Epithelial cell of esophagus (primary cell): ENCODE measurements around the gene PPP2R3A.

Experiments used
- DNase-seq: peaks from one replicate; pipeline ENCODE4 v3.0.0; 2010; ENCODE audit warnings: low read depth
- H3K4me3 ChIP-seq: 2 replicates; pipeline ENCODE4 v1.5.1; 2011; ENCODE audit warnings: mild to moderate bottlenecking, low read length, control low read depth
- CTCF ChIP-seq: IDR thresholded peaks from 2 replicates; pipeline ENCODE4 v1.5.1; 2011; ENCODE audit warnings: low read depth, mild to moderate bottlenecking, low read length, control low read depth, inconsistent platforms; ENCODE audit not compliant: insufficient read depth; ENCODE audit errors: missing control alignments

PPP2R3A gene

GRCh38 chr3:135967867-135968266 lies 2.3 kb downstream of the PPP2R3A start:
- no peak overlapping the region for H3K4me3 ChIP-seq
- no peak for DNase-seq
- TF ChIP-seq CTCF, result no peak

DNA sequence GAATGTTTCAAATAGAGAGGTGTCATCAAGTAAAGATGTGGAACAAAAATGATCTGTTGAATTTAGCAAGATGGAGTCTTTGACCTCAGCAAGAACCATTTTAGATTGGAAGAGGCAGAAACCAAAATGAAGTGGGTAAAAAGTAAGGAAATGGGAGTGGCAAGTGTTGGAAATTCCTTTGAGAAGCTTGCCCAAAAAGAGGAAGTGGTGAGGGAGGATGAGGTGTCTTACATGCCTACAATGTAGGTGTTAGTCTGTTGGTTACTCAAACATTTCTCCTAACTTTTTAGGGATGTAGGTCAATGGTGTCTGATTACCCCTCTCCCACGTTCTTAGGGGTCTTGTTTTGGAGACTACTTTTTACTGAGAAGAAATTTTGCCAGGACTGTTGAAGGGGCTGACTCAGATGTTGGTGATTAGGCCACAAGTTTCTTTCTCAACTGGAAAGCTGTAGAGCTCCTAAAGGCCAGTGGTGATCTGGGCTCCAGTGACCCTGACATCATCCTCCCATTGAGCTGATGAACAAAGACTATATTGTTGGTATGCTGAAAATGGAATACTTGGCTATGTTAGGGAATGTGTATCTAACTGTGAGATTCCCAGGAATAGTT lies 5.1 kb downstream of the PPP2R3A start:
- peak; percentile 57 for DNase-seq
- H3K4me3 ChIP-seq, result no peak overlapping the region
- TF ChIP-seq CTCF, result no peak

DNA sequence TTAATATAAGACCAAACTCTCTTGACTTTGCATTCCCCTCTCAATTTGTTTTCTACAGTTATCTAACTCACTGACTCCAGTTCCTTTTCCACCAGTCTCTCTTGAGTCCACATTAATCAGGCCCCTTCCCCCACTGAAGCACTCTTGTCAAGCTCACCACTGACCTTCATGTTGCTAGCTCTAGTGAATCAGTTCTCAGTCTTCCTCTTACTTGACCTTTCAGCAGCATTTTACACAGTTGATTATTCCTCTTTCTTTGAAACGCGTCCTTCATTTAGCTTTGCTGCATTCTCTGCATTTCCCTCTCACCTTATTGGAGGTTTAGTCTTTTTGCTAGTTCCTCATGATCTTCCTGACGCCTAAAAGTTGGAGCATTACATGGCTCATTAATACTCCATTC lies 8.3 kb downstream of the PPP2R3A start:
- no peak for TF ChIP-seq CTCF
- no peak for DNase-seq
- H3K4me3 ChIP-seq, result no peak overlapping the region

DNA sequence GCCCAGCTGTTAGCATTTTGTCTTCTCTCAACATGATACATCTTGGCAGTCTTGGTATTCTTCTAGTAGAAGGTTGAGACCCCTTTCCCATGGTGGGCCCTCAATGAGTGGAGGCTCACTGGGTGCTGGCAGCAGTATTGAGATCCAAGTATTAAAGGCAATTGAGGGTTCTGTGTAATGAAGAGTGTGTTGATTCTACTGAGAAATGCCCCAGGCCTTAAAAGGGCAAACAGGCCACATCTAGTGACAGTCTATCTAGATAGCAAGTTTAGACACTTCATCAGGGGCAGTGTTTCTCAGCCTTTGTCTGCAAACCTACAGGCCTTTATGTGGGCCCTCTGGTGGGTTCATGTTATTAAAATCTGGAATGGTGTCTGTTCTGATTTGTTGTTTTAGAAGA lies 9.5 kb downstream of the PPP2R3A start:
- no peak overlapping the region for H3K4me3 ChIP-seq
- no peak for DNase-seq
- TF ChIP-seq CTCF, result no peak

DNA sequence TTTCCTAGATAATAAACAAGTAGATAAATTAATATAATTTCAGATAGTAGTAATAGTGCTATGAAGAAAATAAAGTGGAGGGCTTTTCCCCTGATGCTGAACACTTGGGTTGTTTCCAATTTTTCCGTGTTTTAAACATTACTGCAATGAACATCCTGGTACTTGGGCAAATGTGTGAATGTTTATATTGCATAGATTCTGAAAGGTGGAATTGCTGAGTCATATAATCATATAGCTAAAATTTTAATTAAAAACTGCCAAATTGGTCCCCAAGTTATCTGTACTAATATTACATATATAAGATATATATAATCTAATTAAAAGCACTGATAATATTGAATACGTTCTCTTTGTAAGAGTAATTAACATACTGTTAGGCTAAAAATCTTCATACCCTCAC lies 10.0 kb downstream of the PPP2R3A start:
- no peak for DNase-seq
- no peak overlapping the region for H3K4me3 ChIP-seq
- TF ChIP-seq CTCF, result no peak

DNA sequence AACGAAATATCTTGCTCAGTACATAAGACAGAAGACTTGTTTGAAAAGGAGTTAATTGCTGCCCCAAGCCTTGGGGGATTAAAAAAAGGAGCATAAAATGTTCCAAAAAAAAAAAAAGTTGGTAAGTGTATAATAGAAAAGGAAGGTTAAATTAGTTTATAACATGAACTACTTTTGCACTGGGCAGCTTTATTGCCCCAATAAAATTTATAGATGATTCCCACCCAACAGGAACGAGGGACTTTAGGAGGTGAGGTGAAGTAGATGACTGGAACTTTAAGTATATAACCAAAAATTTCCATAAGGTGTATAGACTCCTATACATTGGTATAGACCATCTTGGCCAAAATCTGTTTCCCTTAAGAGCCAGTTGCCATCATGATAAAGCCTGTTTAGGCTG lies 14.8 kb downstream of the PPP2R3A start:
- no peak for TF ChIP-seq CTCF
- no peak overlapping the region for H3K4me3 ChIP-seq
- DNase-seq, result no peak

DNA sequence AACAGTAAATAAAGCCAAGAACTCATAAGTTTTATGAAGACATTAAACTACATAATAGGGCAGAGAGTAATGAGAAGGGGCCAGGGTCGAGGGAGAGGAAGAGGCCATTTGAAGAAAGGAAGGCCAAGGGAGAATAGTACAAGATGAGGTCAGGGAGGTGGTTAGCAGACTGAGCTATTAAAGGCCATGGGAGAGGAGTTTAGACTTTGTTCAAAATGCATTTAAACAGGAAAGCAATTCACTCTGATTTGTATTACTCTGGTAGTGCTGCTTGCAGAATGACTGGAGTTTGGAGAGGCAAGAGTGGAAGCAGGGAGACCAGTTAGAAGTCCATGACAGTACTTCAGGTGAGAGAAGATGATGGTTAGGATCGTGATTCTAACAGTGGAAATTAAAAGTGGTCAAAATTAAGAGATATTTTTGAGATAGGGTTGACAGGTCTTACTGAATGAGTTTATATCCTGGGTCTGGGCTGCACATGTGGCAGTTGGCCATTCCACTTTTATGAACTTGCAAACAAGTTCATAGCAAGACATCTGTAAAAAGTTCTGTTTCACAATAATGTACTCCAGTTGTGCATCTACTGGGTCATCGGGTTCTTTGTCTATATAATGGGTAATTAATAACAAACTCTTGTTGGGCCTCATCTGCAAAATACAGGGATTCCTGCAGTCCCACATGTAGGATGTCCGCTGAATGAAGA lies 16.3 kb downstream of the PPP2R3A start:
- H3K4me3 ChIP-seq, result no peak overlapping the region
- DNase-seq, result no peak
- no peak for TF ChIP-seq CTCF
